Measurements from ENCODE around the gene COX19. TPM values are rescaled to one million over a fixed set of nuclear protein-coding genes. Genes with fewer than 3 reads are reported as not detected.

Gene COX19
- polyA plus RNA-seq, 1 donor = 33.5 TPM

DNA sequence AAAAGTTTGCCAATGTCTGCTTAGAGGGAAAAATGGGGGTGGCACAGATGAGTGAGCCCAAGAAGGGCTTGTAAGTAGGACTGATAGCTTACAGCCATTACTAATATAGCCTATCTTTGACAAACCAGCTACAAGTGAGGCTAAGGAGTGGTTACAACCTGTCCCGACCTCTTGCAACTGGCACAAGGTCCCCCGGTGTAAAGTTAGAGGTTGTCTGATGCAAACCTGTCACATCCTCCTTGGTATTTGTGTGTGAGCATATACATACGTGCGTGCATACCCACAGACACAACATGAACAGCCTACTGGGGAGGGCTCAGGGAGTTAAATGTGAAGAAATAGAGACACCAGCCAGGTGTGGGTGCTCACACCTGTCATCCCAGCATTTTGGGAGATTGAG is 35.5 kb downstream of the COX19 start:
- Histone ChIP-seq H3K4me3 (ENCODE audit: low read length) (no peak overlapping the region), H3K27me3 (ENCODE audit: control insufficient read depth, insufficient read depth, low read length) (no peaks in the 10 kb centered on the region), H3K9me3 (ENCODE audit: control insufficient read depth, low read depth, low read length) (peaks cover 4% of the 10 kb centered on the region), H3K4me1 (ENCODE audit: control insufficient read depth, insufficient read depth, low read length) (peaks cover 6% of the 10 kb centered on the region), H3K27ac (ENCODE audit: low read length) (no peak overlapping the region), H3K36me3 (ENCODE audit: control insufficient read depth, insufficient read depth, low read length) (peaks cover 24% of the 10 kb centered on the region)
- DNase-seq = no peak
- WGBS (ENCODE audit: insufficient coverage, low lambda C conversion rate) = no CpG with 5 or more reads among the region's 4 CpGs

DNA sequence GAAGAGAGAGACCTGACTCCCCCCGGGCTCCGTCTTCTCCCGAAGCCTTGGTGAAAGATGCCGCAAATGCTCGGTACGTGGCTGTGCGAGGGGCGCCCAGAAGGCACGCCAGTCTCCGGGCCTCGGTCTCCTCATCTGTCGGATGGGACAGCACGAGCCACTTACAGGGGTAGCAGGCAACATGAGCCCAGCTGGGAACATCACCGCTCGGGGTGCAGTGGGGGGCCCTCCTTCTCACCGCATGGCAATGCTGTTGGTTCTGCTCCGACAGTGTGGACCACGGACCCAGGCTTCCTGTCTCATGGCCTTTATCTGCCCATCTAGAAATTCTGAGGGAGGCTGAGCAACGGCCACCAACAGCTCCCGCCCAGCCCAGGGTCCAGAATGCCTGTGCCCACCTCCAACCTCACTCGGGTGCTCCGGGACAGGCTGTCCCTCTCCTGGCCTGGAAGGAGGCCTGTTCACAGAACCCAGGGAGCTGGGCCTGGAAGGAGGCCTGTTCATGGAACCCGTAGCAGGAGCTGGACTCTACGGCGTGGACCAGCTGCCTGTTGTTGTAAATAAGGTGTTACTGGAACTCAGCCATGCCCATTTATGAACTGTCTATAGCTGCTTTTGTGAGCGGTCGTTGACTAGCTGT is 36.7 kb downstream of the COX19 start:
- H3K9me3 ChIP-seq (ENCODE audit: control insufficient read depth, low read depth, low read length) = peaks cover 4% of the 10 kb centered on the region
- no peak for DNase-seq
- no CpG with 5 or more reads among the region's 27 CpGs for WGBS (ENCODE audit: insufficient coverage, low lambda C conversion rate)
- H3K36me3 ChIP-seq (ENCODE audit: control insufficient read depth, insufficient read depth, low read length) = peaks cover 29% of the 10 kb centered on the region
- H3K27ac ChIP-seq (ENCODE audit: low read length) = no peak overlapping the region
- H3K4me1 ChIP-seq (ENCODE audit: control insufficient read depth, insufficient read depth, low read length) = no peaks in the 10 kb centered on the region
- H3K27me3 ChIP-seq (ENCODE audit: control insufficient read depth, insufficient read depth, low read length) = no peaks in the 10 kb centered on the region
- no peak overlapping the region for H3K4me3 ChIP-seq (ENCODE audit: low read length)

DNA sequence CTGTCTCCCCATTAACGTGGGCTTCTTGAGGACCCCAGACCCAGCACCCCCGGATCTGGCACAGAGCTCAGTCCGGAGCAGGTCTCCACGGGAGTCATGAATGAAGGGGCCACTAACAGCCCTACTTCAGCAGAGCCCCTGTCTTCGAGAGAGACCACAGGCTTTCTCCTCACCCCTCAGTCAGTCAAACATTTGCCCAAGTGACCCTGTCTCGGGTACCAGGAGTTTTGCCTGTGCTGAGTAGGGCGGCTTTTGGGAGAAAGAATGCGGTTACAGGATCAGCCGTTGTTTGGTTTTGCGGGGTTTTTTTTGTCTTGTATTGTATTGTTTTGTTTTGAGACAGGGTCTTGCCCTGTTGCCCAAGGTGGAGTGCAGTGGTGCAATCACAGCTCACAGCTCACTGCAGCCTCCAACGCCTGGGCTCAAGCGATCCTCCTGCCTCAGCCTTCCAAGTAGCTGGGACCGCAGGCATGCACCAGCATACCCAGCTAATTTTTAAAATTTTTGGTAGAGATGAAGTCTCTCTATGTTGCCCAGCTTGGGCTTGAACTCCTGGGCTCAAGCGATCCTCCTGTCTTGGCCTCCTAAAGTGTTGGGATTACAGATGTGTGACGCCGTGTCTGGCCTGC is 37.4 kb downstream of the COX19 start:
- Histone ChIP-seq H3K27ac (ENCODE audit: low read length) (no peak overlapping the region), H3K27me3 (ENCODE audit: control insufficient read depth, insufficient read depth, low read length) (no peaks in the 10 kb centered on the region), H3K4me3 (ENCODE audit: low read length) (no peak overlapping the region), H3K4me1 (ENCODE audit: control insufficient read depth, insufficient read depth, low read length) (no peaks in the 10 kb centered on the region), H3K9me3 (ENCODE audit: control insufficient read depth, low read depth, low read length) (peaks cover 4% of the 10 kb centered on the region), H3K36me3 (ENCODE audit: control insufficient read depth, insufficient read depth, low read length) (peaks cover 31% of the 10 kb centered on the region)
- no CpG with 5 or more reads among the region's 16 CpGs for WGBS (ENCODE audit: insufficient coverage, low lambda C conversion rate)
- no peak for DNase-seq

DNA sequence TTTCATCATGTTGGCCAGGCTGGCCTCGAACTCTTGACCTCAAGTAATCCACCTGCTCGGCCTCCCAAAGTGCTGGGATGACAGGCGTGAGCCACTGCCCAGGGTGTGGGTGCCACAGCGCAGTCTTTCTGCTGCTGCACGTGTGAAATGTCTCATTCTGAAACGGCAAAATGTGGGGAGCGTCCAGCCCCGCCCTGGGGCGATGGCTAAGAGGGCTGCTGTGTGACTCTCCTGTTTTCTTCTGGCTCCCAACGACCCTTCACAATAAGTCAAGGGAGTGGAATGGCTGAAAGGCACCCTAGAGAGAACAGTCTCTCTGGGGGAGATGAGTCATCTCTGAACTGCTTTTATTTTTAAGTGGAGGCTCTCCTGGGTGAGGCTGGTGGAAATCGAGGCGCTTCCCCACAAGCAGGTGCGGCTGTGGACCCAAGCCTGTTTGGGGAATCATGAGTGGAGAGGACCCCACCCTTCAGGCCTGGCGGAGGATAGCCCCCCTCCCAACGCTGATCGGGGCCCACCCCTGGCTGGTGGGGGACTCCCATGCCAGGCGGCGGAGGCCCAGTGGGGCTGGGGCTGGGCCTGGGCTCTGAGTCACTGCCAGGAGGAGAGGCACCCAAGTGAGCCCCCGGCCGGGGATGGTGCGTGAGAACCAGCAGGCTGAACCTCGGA is 38.8 kb downstream of the COX19 start:
- no peak overlapping the region for H3K4me3 ChIP-seq (ENCODE audit: low read length)
- WGBS (ENCODE audit: insufficient coverage, low lambda C conversion rate) = no CpG with 5 or more reads among the region's 22 CpGs
- H3K27ac ChIP-seq (ENCODE audit: low read length) = no peak overlapping the region
- no peak for DNase-seq
- peaks cover 36% of the 10 kb centered on the region for H3K36me3 ChIP-seq (ENCODE audit: control insufficient read depth, insufficient read depth, low read length)
- no peaks in the 10 kb centered on the region for H3K9me3 ChIP-seq (ENCODE audit: control insufficient read depth, low read depth, low read length)
- H3K27me3 ChIP-seq (ENCODE audit: control insufficient read depth, insufficient read depth, low read length) = no peaks in the 10 kb centered on the region
- H3K4me1 ChIP-seq (ENCODE audit: control insufficient read depth, insufficient read depth, low read length) = no peaks in the 10 kb centered on the region

GRCh38 chr7:935874-936385 is 39.4 kb downstream of the COX19 start:
- Histone ChIP-seq H3K36me3 (ENCODE audit: control insufficient read depth, insufficient read depth, low read length) (peaks cover 40% of the 10 kb centered on the region), H3K9me3 (ENCODE audit: control insufficient read depth, low read depth, low read length) (no peaks in the 10 kb centered on the region), H3K27ac (ENCODE audit: low read length) (no peak overlapping the region), H3K4me1 (ENCODE audit: control insufficient read depth, insufficient read depth, low read length) (no peaks in the 10 kb centered on the region), H3K4me3 (ENCODE audit: low read length) (no peak overlapping the region), H3K27me3 (ENCODE audit: control insufficient read depth, insufficient read depth, low read length) (no peaks in the 10 kb centered on the region)
- DNase-seq = no peak
- no CpG with 5 or more reads among the region's 28 CpGs for WGBS (ENCODE audit: insufficient coverage, low lambda C conversion rate)

GRCh38 chr7:935164-935873 is 40.0 kb downstream of the COX19 start:
- H3K27me3 ChIP-seq (ENCODE audit: control insufficient read depth, insufficient read depth, low read length) = no peaks in the 10 kb centered on the region
- H3K4me1 ChIP-seq (ENCODE audit: control insufficient read depth, insufficient read depth, low read length) = no peaks in the 10 kb centered on the region
- H3K9me3 ChIP-seq (ENCODE audit: control insufficient read depth, low read depth, low read length) = no peaks in the 10 kb centered on the region
- no CpG with 5 or more reads among the region's 46 CpGs for WGBS (ENCODE audit: insufficient coverage, low lambda C conversion rate)
- no peak overlapping the region for H3K27ac ChIP-seq (ENCODE audit: low read length)
- H3K36me3 ChIP-seq (ENCODE audit: control insufficient read depth, insufficient read depth, low read length) = peaks cover 40% of the 10 kb centered on the region
- no peak for DNase-seq
- H3K4me3 ChIP-seq (ENCODE audit: low read length) = no peak overlapping the region

DNA sequence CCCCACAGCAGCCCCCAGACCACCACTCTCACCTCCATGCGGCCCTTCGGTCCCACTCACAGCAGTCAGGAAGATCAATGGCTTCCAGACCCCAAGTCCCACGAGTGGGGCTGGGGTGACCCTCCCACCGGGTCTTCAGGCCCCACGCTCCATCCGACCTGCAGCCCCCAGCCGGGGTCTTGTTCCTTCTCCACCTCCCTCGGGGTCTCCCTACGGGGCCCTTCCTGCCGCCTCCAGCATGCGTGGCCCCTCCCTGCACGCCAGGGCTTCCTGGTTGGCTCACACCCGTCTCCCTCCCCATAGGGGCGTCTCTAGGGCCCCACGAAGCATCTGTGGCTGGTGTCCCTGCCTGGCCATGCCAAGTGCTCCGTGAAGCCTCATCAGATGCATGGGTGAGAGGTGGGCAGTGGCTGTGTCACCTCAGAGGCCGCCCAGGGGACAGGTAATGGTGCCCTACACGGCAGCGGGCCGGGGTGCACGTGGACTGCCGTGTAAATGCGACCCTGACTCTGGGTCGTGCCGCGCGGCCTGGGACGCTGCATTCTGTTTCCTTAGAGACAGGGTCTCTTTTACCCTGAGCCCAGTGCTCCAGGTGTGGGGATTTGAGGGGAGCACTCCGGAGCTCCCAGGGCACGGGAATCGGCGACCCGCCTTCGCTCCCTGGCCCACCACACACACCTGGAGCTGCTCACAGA is 40.7 kb downstream of the COX19 start:
- no peaks in the 10 kb centered on the region for H3K9me3 ChIP-seq (ENCODE audit: control insufficient read depth, low read depth, low read length)
- no peaks in the 10 kb centered on the region for H3K27me3 ChIP-seq (ENCODE audit: control insufficient read depth, insufficient read depth, low read length)
- H3K27ac ChIP-seq (ENCODE audit: low read length) = no peak overlapping the region
- no CpG with 5 or more reads among the region's 34 CpGs for WGBS (ENCODE audit: insufficient coverage, low lambda C conversion rate)
- no peak for DNase-seq
- no peaks in the 10 kb centered on the region for H3K4me1 ChIP-seq (ENCODE audit: control insufficient read depth, insufficient read depth, low read length)
- H3K4me3 ChIP-seq (ENCODE audit: low read length) = no peak overlapping the region
- peaks cover 40% of the 10 kb centered on the region for H3K36me3 ChIP-seq (ENCODE audit: control insufficient read depth, insufficient read depth, low read length)

DNA sequence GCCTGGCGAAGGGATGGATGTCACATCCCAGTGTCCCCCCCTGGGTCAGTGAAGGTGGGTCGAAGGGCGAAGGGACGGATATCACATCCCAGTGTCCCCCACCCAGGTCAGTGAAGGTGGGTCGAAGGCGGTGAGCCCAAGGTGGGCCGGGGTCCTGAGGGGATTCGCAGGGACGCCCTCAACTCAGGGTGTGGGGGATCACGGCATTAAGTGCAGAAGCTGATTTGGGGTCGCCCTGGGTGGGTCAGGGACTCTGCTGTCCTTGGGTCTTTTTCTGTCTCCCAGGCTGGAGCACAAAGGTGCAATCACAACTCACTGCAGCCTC is 42.7 kb downstream of the COX19 start:
- no peak for DNase-seq
- Histone ChIP-seq H3K4me1 (ENCODE audit: control insufficient read depth, insufficient read depth, low read length) (peaks cover 1% of the 10 kb centered on the region), H3K27me3 (ENCODE audit: control insufficient read depth, insufficient read depth, low read length) (no peaks in the 10 kb centered on the region), H3K27ac (ENCODE audit: low read length) (no peak overlapping the region), H3K36me3 (ENCODE audit: control insufficient read depth, insufficient read depth, low read length) (peaks cover 41% of the 10 kb centered on the region), H3K4me3 (ENCODE audit: low read length) (no peak overlapping the region), H3K9me3 (ENCODE audit: control insufficient read depth, low read depth, low read length) (no peaks in the 10 kb centered on the region)
- no CpG with 5 or more reads among the region's 11 CpGs for WGBS (ENCODE audit: insufficient coverage, low lambda C conversion rate)

DNA sequence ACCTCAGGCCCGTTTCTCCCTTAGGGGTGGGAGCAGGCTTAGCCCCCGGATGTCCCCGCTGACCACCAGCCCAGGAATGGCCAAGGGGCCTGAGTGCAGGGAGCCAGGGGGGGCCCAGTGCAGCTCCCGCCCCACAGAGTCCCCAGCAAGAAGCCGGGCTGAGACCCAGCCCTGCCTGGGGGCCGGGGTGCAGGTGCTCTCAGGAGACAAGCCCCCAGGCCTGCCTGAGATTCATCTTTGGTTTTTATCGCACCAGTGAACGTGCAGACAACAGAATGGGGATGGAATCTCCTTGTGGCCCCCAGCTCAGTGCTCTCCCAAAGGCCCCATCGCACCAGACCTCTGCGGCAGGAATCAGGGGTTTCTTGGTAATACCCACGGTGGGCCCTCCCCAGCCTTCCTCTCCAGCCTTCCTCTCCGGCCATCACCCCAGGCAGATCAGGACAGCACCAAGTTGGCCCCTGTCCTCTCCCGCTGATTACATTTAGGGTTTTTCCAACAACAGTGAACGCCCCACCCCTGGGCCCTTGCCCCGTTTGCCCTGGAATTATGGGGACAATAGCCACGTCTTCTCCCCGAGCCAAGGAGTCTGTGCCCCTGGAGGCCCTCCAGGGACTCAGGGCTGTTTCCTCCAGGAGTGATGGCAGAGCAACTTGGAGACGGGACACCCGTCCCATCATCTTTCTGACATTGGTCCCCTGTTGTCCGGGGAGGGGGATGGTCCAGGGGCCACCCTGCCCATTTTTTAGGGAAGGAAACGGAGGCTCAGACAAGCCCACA is 43.3 kb downstream of the COX19 start:
- Histone ChIP-seq H3K27me3 (ENCODE audit: control insufficient read depth, insufficient read depth, low read length) (no peaks in the 10 kb centered on the region), H3K4me1 (ENCODE audit: control insufficient read depth, insufficient read depth, low read length) (peaks cover 7% of the 10 kb centered on the region), H3K36me3 (ENCODE audit: control insufficient read depth, insufficient read depth, low read length) (peaks cover 41% of the 10 kb centered on the region), H3K27ac (ENCODE audit: low read length) (no peak overlapping the region), H3K4me3 (ENCODE audit: low read length) (no peak overlapping the region), H3K9me3 (ENCODE audit: control insufficient read depth, low read depth, low read length) (no peaks in the 10 kb centered on the region)
- DNase-seq = no peak
- WGBS (ENCODE audit: insufficient coverage, low lambda C conversion rate) = no CpG with 5 or more reads among the region's 21 CpGs
